Liver (tissue), 9 donors: Measurements from ENCODE around the gene ATP2C1. TPM values are rescaled to one million over a fixed set of nuclear protein-coding genes. Genes with fewer than 3 reads are reported as not detected.

ENCODE experiments used
- DNase-seq: peaks from one replicate; pipeline ENCODE4 v3.0.0-alpha.2; 2017; ENCODE audit warnings: low spot score
- H3K27ac ChIP-seq, 2 donors: one replicate each; pipeline ENCODE4 v1.7.0; 2013; ENCODE audit warnings: inconsistent platforms in 2 of 2, low read length in 2 of 2, control low read depth in 1 of 2, low read depth in 1 of 2, mild to moderate bottlenecking in 1 of 2
- H3K27me3 ChIP-seq, 4 donors: one replicate each; pipeline versions ENCODE4 v1.6.1 to v1.7.0; 2013; ENCODE audit warnings: low read length in 3 of 4, inconsistent platforms in 1 of 4, mild to moderate bottlenecking in 1 of 4, moderate library complexity in 1 of 4; ENCODE audit not compliant: control insufficient read depth in 4 of 4, insufficient read depth in 4 of 4
- H3K36me3 ChIP-seq, 4 donors: one replicate each; pipeline versions ENCODE4 v1.6.1 to v1.7.0; 2013; ENCODE audit warnings: low read length in 3 of 4, mild to moderate bottlenecking in 3 of 4, low read depth in 1 of 4, moderate library complexity in 1 of 4; ENCODE audit not compliant: control insufficient read depth in 4 of 4, insufficient read depth in 3 of 4
- H3K4me1 ChIP-seq, 4 donors: one replicate each; pipeline versions ENCODE4 v1.6.1 to v1.7.0; 2013; ENCODE audit warnings: low read length in 3 of 4, mild to moderate bottlenecking in 3 of 4, moderate library complexity in 1 of 4; ENCODE audit not compliant: control insufficient read depth in 4 of 4, insufficient read depth in 4 of 4
- H3K4me3 ChIP-seq, 3 donors: one replicate each; pipeline versions ENCODE4 v1.6.1 to v1.7.0; 2013; ENCODE audit warnings: low read length in 3 of 3, control low read depth in 1 of 3, low read depth in 1 of 3, mild to moderate bottlenecking in 1 of 3
- H3K9ac ChIP-seq, 2 donors: one replicate each; pipeline ENCODE4 v1.7.0; 2013; ENCODE audit warnings: low read length in 2 of 2, mild to moderate bottlenecking in 2 of 2, moderate library complexity in 2 of 2, control low read depth in 1 of 2, low read depth in 1 of 2
- H3K9me3 ChIP-seq, 4 donors: one replicate each; pipeline versions ENCODE4 v1.6.1 to v1.7.0; 2013; ENCODE audit warnings: low read length in 3 of 4; ENCODE audit not compliant: control insufficient read depth in 4 of 4
- ATF3 ChIP-seq: IDR thresholded peaks from 2 replicates; pipeline ENCODE4 v1.6.1; 2016; ENCODE audit warnings: antibody characterized with exemption
- EGR1 ChIP-seq, 2 donors: IDR thresholded peaks; 2 replicates each; pipeline ENCODE4 v1.6.1; 2016 to 2018; ENCODE audit warnings: antibody characterized with exemption in 2 of 2, low read depth in 2 of 2
- FOXA1 ChIP-seq: IDR thresholded peaks from 2 replicates; pipeline ENCODE4 v1.6.1; 2016; ENCODE audit warnings: antibody characterized with exemption
- FOXA2 ChIP-seq: IDR thresholded peaks from 2 replicates; pipeline ENCODE4 v1.6.1; 2016; ENCODE audit warnings: antibody characterized with exemption
- GABPA ChIP-seq, 2 donors: IDR thresholded peaks in 1 of 2; conservative IDR thresholded peaks in 1 of 2; 2 replicates each; pipeline ENCODE4 v1.6.1; 2016; ENCODE audit warnings: antibody characterized with exemption in 2 of 2, mild to moderate bottlenecking in 1 of 2, moderate library complexity in 1 of 2
- HNF4A ChIP-seq, 2 donors: conservative IDR thresholded peaks; 2 replicates each; pipeline ENCODE4 v1.6.1; 2016; ENCODE audit warnings: antibody characterized with exemption in 2 of 2, mild to moderate bottlenecking in 2 of 2
- HNF4G ChIP-seq: IDR thresholded peaks from 2 replicates; pipeline ENCODE4 v1.6.1; 2016; ENCODE audit warnings: antibody characterized with exemption
- JUND ChIP-seq, 2 donors: IDR thresholded peaks; 2 replicates each; pipeline ENCODE4 v1.6.1; 2016; ENCODE audit warnings: antibody characterized with exemption in 2 of 2
- MAX ChIP-seq: IDR thresholded peaks from 2 replicates; pipeline ENCODE4 v1.6.1; 2016; ENCODE audit warnings: antibody characterized with exemption
- NR2F2 ChIP-seq: IDR thresholded peaks from 2 replicates; pipeline ENCODE4 v1.6.1; 2016; ENCODE audit warnings: antibody characterized with exemption
- RAD21 ChIP-seq, 2 donors: IDR thresholded peaks; 2 replicates each; pipeline ENCODE4 v1.6.1; 2016; ENCODE audit warnings: antibody characterized with exemption in 2 of 2, mild to moderate bottlenecking in 2 of 2
- REST ChIP-seq: IDR thresholded peaks from 2 replicates; pipeline ENCODE4 v1.6.1; 2016; ENCODE audit warnings: antibody characterized with exemption, mild to moderate bottlenecking
- RXRA ChIP-seq, 2 donors: IDR thresholded peaks; 2 replicates each; pipeline ENCODE4 v1.6.1; 2017 to 2018; ENCODE audit warnings: antibody characterized with exemption in 2 of 2, mild to moderate bottlenecking in 1 of 2
- SP1 ChIP-seq: IDR thresholded peaks from 2 replicates; pipeline ENCODE4 v1.6.1; 2018; ENCODE audit warnings: antibody characterized with exemption, mild to moderate bottlenecking
- TAF1 ChIP-seq: conservative IDR thresholded peaks from 2 replicates; pipeline ENCODE4 v1.6.1; 2016; ENCODE audit warnings: antibody characterized with exemption, mild to moderate bottlenecking
- YY1 ChIP-seq: IDR thresholded peaks from 2 replicates; pipeline ENCODE4 v1.6.1; 2016; ENCODE audit warnings: antibody characterized with exemption, mild to moderate bottlenecking
- ZBTB33 ChIP-seq: IDR thresholded peaks from 2 replicates; pipeline ENCODE4 v1.6.1; 2016; ENCODE audit warnings: antibody characterized with exemption
- WGBS: extraction: QIAGEN DNeasy Blood & Tissue Kit; methylation state at CpG from one replicate; pipeline ENCODE4 v1.1.7; 2013; 5-methylcytosine and 5-hydroxymethylcytosine counted together
- polyA plus RNA-seq, 2 donors: library from polyadenylated mRNA; stranded (reverse) in 1 of 2; unstranded in 1 of 2; fragments of 200-250 nt in 1 of 2; fragments of >200 nt in 1 of 2; fragmentation: Nextera tagmentation in 1 of 2; extraction: Ambion mirVana in 1 of 2; gene quantifications; one replicate each; pipeline versions ENCODE4 v1.2.1 to v1.2.3, GENCODE V29; 2013 to 2015
- total RNA-seq, 2 donors: library from RNA; depleted of rRNA; stranded (reverse); fragments of >200 nt; gene quantifications; one replicate each; pipeline ENCODE4 v1.2.3, GENCODE V29; 2014
- TF ChIP-seq, protein P1 (sequence below): fragments of 150-350 bp; IDR thresholded peaks from 2 replicates; pipeline ENCODE4 v1.5.1; 2017; ENCODE audit warnings: improper control_type of control experiment, low read depth, low read length; ENCODE audit not compliant: missing input control
- donor health status: healthy.
- donor health status: healthy.
- donor health status: healthy.
- donor health status: healthy.
- donor health status: healthy.

Gene ATP2C1
- total and polyA plus RNA-seq, 4 donors = 10.5 to 45.1 (median 25.2) TPM

- H3K27ac ChIP-seq = no peak overlapping the region
- WGBS = 90% methylated on average over 2 of the region's 2 CpGs
- no peaks in the 10 kb centered on the region for H3K9me3 ChIP-seq
- no peaks in the 10 kb centered on the region for H3K4me1 ChIP-seq
- DNase-seq = no peak
- H3K27me3 ChIP-seq = no peaks in the 10 kb centered on the region
- no peak overlapping the region for H3K4me3 ChIP-seq
- H3K36me3 ChIP-seq = peaks cover 2 to 28% (median 21%) of the 10 kb centered on the region in 4 donors
- H3K9ac ChIP-seq = no peak overlapping the region
- TF ChIP-seq RAD21 (IDR thresholded peaks at IDR 0.05) = no peak
- TF ChIP-seq TAF1 = no peak
- no peak for TF ChIP-seq MAX
- no peak for TF ChIP-seq HNF4G
- no peak for TF ChIP-seq ZBTB33
- TF ChIP-seq HNF4A (conservative IDR thresholded peaks at IDR 0.05) = no peak
- TF ChIP-seq REST = no peak
- TF ChIP-seq NR2F2 = no peak
- TF ChIP-seq GABPA (IDR thresholded peaks at IDR 0.05 in 1 of 2, conservative IDR thresholded peaks at IDR 0.05 in 1 of 2) = no peak
- TF ChIP-seq, protein P1, sequence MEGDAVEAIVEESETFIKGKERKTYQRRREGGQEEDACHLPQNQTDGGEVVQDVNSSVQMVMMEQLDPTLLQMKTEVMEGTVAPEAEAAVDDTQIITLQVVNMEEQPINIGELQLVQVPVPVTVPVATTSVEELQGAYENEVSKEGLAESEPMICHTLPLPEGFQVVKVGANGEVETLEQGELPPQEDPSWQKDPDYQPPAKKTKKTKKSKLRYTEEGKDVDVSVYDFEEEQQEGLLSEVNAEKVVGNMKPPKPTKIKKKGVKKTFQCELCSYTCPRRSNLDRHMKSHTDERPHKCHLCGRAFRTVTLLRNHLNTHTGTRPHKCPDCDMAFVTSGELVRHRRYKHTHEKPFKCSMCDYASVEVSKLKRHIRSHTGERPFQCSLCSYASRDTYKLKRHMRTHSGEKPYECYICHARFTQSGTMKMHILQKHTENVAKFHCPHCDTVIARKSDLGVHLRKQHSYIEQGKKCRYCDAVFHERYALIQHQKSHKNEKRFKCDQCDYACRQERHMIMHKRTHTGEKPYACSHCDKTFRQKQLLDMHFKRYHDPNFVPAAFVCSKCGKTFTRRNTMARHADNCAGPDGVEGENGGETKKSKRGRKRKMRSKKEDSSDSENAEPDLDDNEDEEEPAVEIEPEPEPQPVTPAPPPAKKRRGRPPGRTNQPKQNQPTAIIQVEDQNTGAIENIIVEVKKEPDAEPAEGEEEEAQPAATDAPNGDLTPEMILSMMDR = no peak
- TF ChIP-seq EGR1 (IDR thresholded peaks at IDR 0.05; ENCODE audit: low read depth in 2 of 2) = no peak
- no peak for TF ChIP-seq SP1
- no peak for TF ChIP-seq JUND (IDR thresholded peaks at IDR 0.05)
- TF ChIP-seq RXRA (IDR thresholded peaks at IDR 0.05) = no peak
- TF ChIP-seq FOXA2 = no peak
- no peak for TF ChIP-seq FOXA1
- no peak for TF ChIP-seq ATF3
These were observed 69.6 kb downstream of the ATP2C1 start for GRCh38 chr3:130963444-130963843.

GRCh38 chr3:130963878-130964277, 70.0 kb downstream of the ATP2C1 start:
- H3K4me1 ChIP-seq = no peaks in the 10 kb centered on the region
- no peaks in the 10 kb centered on the region for H3K27me3 ChIP-seq
- no peak overlapping the region for H3K27ac ChIP-seq
- no peak overlapping the region for H3K9ac ChIP-seq
- H3K9me3 ChIP-seq = no peaks in the 10 kb centered on the region
- 90% methylated on average over 3 of the region's 3 CpGs for WGBS
- peaks cover 3 to 32% (median 21%) of the 10 kb centered on the region in 4 donors for H3K36me3 ChIP-seq
- H3K4me3 ChIP-seq = no peak overlapping the region
- no peak for DNase-seq
- TF ChIP-seq, protein P1 = no peak
- TF ChIP-seq GABPA (IDR thresholded peaks at IDR 0.05 in 1 of 2, conservative IDR thresholded peaks at IDR 0.05 in 1 of 2) (no peak), EGR1 (IDR thresholded peaks at IDR 0.05; ENCODE audit: low read depth in 2 of 2) (no peak), NR2F2 (no peak), RXRA (IDR thresholded peaks at IDR 0.05) (no peak), REST (no peak), HNF4G (no peak), FOXA2 (no peak), HNF4A (conservative IDR thresholded peaks at IDR 0.05) (no peak), YY1 (no peak), FOXA1 (no peak)
